GM19193 (cell line): ENCODE data around the gene CDC14A.

Experiments
- POLR2A ChIP-seq: IDR thresholded peaks from 4 replicates; pipeline ENCODE4 v1.6.1; 2011; ENCODE audit not compliant: insufficient read depth, insufficient read length; ENCODE audit errors: extremely low read depth

Gene CDC14A

DNA sequence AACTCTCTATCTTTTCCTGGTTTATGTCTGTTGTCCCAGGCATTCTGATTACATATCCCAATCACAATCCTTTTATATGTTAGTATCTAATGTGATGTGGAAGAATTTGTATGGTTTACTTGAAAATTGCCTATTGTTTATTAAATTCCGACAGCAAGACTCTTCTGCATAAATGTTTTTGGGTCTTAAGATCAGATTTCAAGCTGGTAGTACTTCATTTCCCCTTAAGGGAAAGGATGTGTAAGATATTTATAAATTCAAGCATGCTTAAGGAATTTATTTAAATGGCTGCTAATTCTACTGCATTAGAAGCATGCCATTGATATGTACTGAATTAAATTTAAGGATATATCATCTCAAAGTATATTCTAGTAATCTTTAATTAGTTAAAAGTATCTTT is 165.2 kb downstream of the CDC14A start:
- TF ChIP-seq POLR2A: no peak

DNA sequence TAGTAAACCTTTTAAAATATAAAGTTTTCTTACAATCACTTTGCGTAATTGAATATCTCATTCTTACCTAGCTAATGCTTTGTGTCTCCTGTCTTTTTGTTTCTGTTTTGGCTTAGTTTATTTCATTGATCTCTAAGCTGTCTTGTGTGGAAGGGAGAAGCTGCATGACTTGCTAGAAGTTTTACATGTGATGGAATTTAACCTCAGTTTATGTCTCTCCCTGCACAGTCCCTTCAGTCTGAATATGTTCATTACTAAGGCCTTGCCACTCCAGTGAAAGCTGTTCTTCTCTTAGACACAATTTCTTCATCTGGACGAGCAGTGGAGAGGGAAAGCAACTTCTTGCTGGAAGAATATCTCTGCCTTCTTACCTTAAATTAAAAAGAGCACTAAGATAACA is 165.7 kb downstream of the CDC14A start:
- TF ChIP-seq POLR2A: no peak

DNA sequence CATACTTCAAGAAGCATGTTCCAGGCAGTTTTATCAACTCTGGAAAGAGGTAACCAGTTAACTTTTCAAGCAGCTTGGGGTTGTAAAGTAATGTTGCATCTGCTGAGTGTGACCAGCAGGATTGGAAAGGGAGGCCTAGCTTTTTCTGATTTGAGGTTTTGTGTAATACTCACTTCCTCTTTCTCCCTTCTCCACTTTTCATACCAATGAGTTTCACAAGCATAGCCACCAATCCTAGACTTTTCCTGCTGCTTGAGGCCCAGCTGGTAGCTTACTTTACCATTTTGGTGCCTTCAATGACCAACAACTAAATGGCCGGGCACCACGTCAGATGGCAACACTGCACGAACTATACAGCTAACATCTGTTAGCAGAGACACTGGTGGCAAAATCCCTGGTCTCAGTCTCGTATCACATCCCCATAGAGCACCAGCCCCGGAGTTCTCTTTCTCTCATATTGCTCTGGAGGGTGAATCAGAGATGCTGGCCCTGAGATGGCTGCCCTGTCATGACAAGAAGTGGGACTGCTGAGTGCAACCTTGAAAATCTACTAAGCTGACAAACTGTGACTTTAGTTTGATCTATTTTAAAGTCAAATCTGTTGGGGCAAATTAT is 170.8 kb downstream of the CDC14A start:
- TF ChIP-seq POLR2A: no peak

DNA sequence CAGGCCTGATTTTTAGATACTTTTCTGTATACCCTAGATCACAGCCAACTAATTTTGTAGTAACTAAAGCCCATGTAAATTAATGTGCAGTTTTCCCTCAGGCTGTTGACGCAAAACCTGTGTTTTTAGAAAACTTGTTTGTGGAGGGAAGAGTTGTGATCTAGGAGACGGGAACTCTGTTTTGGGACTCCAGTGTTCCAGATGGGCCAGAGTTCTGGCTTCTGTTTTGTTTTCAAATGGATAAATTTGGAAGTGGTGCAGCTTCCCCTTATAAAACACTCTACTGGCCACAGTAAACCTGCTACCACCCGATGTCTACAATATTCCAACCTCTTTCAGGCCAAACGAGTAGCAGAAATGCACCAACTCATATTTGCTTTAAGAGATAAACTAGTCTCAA is 172.0 kb downstream of the CDC14A start:
- no peak for TF ChIP-seq POLR2A

DNA sequence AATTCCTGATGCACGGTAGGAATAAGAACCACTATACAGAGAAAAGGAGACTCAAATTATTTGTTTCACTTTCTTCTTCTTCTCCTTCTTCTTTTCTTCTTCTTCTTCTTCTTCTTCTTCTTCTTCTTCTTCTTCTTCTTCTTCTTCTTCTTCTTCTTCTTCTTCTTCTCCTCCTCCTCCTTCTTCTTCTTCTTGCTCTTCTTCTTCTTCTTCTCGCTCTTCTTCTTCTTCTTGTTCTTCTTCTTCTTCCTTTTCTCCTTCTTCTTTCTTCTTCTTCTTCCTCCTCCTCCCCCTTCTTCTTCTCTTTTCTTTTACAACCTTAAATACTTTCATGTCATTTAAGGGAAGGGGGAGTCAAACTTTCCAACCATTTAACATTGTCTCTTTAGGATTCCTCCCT is 174.6 kb downstream of the CDC14A start:
- no peak for TF ChIP-seq POLR2A

DNA sequence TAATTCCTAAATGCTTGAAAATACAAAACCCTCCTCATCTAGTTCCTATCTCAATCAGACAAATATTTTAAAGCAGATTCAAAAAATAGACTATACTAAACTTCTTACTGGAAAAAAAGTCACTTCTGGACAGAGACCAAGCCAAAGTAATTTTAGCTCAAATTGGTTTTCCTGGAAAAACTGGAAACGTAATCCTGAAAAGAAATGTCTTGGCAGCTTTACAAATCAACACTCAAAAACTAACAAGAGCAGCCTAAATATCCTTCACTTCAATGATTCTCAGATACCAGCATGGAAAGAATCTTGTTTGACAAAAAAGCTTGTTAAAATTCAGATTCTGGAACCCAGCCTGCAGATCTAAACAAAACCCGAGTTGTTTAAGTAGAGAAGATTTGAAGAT is 176.6 kb downstream of the CDC14A start:
- TF ChIP-seq POLR2A: no peak

DNA sequence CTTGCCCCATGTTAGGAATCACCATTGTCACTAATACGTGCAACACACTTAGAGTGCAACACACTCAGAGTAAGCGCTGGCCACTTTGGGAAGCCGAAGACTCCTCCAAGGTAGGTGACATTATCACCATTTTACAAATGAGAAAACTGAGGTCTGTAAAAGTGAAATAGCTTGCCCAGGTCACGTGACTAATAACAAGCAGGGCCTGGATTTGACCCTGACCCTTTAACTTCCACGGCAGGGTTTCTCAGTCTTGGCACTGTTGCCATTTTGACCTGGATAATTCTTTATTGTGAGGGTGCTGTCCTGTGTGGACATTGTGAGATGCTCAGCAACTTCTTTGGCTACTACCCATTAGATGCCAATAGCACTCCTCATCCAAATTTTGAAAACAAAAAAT is 177.8 kb downstream of the CDC14A start:
- no peak for TF ChIP-seq POLR2A

DNA sequence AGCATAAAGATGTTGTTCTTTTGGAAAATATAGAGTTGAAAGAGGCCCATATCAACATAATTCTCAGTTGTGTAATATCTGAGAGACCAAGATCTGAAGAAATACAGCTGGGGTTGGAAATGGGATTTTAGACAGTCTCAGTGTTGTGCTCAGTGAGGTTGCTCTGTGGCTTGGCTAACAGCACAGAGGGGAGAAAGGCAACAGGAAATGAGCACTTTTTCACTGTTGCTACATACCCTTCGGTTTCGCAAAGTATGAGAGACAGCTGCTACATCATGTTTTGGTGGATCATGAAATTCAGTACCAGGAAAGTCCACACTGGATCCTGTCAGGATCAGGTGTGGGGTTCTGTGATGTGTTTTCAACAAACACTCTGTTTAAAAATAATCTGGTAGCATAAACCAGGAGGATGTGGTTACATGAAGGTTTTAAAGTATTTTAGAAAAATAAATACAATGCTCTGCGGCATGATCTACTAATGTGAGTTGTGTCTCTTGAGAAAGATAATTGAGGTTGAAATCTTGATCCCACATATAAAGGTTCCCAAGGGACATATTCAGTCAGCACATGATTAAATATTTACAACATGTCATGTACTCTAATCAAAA is 178.7 kb downstream of the CDC14A start:
- TF ChIP-seq POLR2A: no peak

DNA sequence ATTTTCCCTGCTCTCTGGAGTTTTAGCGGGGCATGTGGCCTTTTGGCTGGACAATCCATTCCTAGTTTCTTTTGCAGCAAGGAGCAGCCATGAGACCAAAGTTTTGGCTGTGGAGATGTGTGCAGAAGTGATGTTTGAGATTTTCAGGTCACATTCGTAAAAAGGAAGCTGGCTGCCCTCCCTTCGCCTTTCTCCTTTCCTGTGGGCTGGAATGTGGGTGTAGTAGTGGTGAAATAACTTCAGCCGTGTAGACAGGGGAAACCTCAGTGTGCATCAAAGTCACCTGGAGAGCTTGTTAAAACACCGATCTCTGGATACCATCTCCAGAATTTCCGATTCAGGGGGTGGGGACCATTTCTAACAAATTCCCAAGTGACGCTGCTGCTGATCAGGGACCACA is 180.3 kb downstream of the CDC14A start:
- TF ChIP-seq POLR2A: no peak

DNA sequence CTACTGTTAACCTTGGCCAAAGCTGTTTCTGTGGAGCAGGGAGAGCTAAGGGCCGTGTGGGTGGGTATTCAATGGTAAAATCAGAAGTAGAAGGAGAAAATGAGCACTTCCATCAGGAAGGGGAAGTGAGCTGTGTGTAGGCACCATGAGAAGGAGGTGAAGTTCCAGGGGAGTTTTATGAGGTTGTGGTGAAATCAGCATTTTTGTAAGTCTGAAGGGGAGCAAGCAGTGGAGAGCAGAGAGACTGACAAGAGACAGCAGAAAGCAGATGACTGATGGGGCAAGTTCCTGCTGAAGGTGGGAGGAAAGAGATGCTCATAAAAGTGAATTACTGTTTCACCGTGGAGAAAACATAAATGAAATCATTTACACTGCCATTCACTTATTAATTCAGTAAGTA is 183.0 kb downstream of the CDC14A start:
- TF ChIP-seq POLR2A: no peak

DNA sequence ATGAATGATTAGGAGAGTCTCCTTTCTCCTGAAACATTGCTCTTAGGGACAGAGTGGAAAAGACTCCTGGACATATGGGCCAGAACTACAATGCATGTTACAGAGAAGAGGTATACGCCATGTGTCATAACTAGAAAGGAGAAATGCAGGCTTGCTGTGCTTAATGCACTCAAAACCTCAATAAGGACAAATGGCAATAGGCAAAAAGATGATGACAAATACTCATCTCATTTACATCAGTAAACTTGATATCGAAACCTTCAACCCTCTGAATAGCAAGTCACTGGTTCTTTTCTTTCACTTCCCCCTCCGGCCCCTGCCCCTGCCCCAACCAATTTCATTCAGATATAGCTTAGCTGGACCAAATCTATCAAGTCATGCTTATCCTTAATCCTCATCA is 183.7 kb downstream of the CDC14A start:
- no peak for TF ChIP-seq POLR2A

DNA sequence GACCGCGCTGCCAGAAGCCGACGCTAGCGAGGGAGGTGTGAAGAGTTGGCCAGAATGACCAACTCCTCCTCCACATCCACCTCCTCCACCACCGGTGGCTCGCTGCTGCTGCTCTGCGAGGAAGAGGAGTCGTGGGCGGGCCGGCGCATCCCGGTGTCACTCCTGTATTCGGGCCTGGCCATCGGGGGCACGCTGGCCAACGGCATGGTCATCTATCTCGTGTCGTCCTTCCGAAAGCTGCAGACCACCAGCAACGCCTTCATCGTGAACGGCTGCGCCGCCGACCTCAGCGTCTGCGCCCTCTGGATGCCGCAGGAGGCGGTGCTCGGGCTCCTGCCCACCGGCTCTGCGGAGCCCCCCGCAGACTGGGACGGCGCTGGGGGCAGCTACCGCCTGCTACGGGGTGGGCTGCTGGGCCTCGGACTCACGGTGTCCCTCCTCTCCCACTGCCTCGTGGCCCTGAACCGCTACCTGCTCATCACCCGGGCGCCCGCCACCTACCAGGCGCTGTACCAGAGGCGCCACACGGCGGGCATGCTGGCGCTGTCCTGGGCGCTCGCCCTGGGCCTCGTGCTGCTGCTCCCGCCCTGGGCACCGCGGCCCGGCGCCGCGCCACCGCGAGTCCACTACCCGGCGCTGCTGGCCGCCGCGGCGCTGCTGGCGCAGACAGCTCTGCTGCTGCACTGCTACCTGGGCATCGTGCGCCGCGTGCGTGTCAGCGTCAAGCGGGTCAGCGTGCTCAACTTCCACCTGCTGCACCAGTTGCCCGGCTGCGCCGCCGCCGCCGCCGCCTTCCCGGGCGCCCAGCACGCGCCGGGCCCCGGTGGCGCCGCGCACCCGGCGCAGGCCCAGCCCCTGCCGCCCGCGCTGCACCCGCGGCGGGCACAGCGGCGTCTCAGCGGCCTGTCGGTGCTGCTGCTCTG is 186.9 kb downstream of the CDC14A start:
- no peak for TF ChIP-seq POLR2A

DNA sequence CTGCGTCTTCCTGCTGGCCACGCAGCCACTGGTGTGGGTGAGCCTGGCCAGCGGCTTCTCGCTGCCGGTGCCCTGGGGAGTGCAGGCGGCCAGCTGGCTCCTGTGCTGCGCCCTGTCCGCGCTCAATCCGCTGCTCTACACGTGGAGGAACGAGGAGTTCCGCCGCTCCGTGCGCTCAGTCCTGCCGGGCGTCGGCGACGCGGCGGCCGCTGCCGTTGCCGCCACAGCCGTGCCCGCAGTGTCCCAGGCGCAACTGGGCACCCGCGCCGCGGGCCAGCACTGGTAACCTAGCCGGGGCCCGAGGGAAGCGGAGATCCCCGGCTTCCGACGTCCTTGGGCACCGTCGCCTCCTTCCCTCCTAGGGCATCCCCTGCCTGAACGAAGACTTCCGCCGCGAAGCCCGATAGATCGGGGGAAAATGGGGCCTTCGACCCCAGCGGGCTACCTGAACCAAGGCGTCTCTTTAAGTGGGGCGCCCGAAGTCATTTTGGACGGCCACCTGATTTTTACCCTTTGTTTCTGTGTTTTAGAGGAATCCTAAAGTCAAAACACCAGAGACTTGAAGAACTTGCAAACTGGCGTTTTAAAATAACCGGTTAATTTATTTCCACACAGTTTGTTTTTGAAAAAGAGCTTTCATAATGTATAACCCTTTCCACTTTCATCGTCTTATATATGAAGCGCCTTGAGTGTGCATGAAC is 187.7 kb downstream of the CDC14A start:
- no peak for TF ChIP-seq POLR2A

DNA sequence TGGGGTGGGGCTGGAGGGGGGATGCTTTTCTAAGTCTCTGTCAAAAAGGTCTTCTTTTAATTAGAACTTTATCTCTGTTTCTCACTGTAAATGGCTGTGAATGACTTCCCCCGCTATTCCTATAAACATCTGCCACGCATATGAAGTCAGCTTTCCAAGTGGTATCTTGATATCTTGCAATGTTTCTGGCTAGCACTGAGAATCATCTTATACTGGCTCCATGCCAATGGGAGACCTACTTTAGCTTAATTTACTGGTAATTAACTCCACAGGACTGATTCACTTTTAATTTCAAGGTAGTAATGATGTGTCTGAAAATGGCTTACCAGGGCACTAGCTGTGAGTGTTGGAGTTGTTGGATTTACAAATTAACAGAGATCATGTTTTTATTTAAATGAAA is 190.0 kb downstream of the CDC14A start:
- TF ChIP-seq POLR2A: no peak

DNA sequence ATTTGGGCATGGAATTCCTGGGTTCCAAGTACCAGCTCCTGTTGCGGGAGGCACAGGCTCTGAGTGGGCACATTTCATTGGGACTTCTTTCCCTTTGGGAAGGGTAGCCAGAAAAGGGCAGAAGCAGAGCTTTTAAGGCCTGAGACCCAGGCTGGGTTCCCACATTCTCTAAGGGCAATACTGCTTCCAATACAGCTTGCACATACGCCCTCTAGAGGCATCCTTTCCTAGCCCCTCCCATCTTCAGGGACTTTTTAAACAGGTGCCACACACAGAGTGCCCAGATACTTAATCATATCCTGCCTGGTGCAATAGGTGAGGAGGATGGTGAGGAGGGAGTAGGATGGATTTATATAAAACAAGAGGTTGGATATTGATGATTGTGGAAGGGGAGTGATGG is 191.3 kb downstream of the CDC14A start:
- TF ChIP-seq POLR2A: no peak
